Neural progenitor cell (in vitro differentiated cells): ENCODE results near the gene KCNJ14.

ENCODE experiments used
- CTCF ChIP-seq: fragments of 200-600 bp; sonication (generic); IDR thresholded peaks from 2 replicates; pipeline ENCODE4 v1.5.1; 2017; ENCODE audit warnings: antibody characterized with exemption, mild to moderate bottlenecking
- EZH2 ChIP-seq: fragments of 200-600 bp; sonication (generic); IDR thresholded peaks from 2 replicates; pipeline ENCODE4 v1.6.1; 2017; ENCODE audit warnings: antibody characterized with exemption, mild to moderate bottlenecking, moderate library complexity
- EZH2phosphoT487 ChIP-seq: fragments of 200-600 bp; sonication (generic); IDR thresholded peaks from 2 replicates; pipeline ENCODE4 v1.6.1; 2017; ENCODE audit warnings: antibody characterized with exemption

GRCh38 chr19:48511800-48512503 lies 56.6 kb downstream of the KCNJ14 start, which contains the start of gene LMTK3:
- TF ChIP-seq CTCF, result no peak
- no peak for TF ChIP-seq EZH2
- TF ChIP-seq EZH2phosphoT487, result no peak
